Skin epidermis (tissue), 12 donors: ENCODE data around the gene LALBA.
"Not testable (repeated sequence)": the region's sequence is repeated elsewhere in the genome, so short reads cannot be mapped to it uniquely, and the experiment has no call there.

Experiments
- H3K27ac ChIP-seq, 21 experiments: fragments of 200-600 bp; sonication (generic) in 11 of 21; one replicate each; pipeline ENCODE4 v1.5.0; 2020; ENCODE audit warnings: mild to moderate bottlenecking in 3 of 21, inconsistent platforms in 2 of 21, moderate library complexity in 2 of 21
- H3K4me3 ChIP-seq, 7 experiments: fragments of 200-600 bp; sonication (generic) in 2 of 7; one replicate each; pipeline ENCODE4 v1.5.0; 2020; ENCODE audit warnings: inconsistent platforms in 2 of 7, mild to moderate bottlenecking in 2 of 7, moderate library complexity in 1 of 7

LALBA gene

DNA sequence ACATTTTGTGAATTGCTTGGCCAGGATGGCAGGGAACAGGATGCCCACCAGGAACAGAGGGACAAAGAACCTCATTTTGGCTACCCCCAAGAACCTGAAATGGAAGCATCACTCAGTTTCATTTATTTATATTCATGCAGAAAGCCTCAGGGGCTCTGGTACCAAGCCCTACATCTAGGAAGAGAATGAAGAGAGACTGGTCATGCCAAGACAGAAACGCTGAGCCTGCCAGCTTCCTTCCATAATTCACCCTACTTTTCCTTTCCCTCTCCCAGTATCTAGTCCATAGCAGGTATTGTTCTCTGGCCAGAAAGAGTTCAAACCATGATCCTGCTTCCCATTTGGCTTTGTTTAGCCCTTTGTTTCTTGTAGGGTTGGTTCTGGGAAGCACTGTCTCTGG, at the start of gene LALBA:
Gene LALBA (minus strand): TSS at position 101 of the 400 bp plus-strand sequence. CDS start 26 bp downstream, at position 75.
- H3K27ac ChIP-seq: no peak within 1 kb of the TSS
- H3K4me3 ChIP-seq: no peak within 1 kb of the TSS

DNA sequence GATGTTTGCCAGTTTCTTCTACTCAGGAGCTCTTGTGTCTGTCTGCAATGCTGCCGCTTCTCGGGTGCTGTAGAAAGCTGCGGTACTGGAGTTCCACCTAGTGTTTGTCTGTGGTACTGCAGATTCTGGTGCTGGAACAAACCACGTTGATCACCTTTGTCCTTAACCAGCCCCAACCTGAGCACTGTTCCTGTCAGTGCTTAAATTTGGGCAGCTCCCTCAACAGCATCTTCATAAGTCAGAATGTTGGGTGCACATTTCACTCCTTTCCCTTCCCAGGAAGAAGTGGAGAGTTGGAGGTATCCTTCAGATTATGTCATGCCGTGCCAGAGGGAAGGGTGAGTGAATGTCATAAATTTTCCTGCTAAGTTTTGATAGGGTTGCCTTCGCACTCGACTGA, 48.7 kb upstream of the LALBA start:
- no peak overlapping the region for H3K4me3 ChIP-seq
- no peak overlapping the region for H3K27ac ChIP-seq

DNA sequence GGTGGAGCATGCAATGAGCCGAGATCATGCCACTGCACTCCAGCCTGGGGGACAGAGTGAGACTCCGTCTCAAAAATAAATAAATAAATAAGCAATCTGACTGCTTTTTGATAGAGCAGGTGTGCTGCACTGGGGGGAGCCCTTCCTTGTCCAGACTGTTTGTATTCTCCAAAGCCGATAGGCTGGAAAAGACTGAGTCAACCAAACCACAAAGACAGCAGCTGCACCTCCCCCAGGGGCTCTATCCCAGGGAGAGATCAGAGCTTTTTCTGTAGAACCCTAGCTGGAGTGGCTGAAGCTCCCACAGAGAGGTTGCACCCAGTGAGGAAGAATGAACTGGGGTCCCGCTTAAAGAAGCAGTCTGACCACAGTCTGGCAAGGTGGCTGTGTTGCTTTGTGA, 45.8 kb upstream of the LALBA start:
- Histone ChIP-seq H3K27ac (no peak overlapping the region), H3K4me3 (no peak overlapping the region)

DNA sequence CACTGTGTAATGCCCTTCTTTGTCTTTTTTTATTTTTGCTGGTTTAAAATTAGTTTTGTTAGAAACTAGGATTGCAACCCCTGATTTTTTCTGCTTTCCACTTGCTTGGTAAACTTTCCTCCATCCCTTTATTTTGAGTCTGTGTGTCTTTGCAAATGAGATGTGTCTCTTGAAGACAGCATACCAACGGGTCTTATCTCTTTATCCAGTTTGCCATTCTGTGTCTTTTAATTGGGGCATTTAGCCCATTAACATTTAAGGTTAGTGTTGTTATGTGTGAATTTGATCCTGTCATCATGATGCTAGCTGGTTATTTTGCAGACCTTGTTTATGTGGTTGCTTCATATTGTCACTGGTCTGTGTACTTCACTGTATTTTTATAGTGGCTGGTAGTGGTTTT, 43.5 kb upstream of the LALBA start:
- no peak overlapping the region for H3K27ac ChIP-seq
- no peak overlapping the region for H3K4me3 ChIP-seq

DNA sequence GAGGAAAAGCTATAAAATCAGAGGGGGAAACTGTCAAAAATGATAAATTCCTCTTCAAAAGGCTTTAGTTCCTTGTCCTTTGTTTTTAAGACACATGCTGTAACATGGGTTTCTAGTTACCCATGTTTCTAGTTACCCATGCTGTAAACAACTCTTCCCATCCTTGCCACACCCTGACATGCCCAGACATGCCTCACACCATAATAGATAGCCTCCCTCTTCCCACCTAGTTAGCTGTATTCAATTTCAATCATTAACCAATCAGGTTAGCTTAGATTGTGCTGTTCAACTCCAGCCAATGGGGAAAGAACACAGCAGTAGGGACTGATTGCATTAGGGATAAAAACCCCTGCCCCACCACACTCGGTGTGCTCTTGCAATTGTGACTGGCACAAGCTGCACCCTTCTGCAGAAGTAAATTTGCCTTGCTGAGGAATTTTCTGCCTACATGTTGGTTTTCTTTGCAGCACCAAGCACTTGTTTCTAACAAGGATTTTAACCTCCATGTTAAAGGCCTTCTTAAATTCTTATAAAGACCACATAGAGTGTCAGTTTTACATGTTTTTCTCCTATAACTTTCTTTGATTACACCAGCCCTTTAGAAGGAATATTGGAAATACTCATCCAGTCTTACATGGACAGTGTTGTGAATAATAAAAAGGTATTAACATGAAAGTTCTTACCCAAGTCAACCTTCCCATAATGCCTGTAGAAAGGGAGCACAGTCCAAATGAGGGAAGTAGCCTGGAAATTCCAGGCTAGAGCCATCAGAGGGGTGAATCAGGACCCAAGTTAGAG, 32.5 kb upstream of the LALBA start:
- Histone ChIP-seq H3K4me3 (no peak overlapping the region), H3K27ac (no peak overlapping the region)

DNA sequence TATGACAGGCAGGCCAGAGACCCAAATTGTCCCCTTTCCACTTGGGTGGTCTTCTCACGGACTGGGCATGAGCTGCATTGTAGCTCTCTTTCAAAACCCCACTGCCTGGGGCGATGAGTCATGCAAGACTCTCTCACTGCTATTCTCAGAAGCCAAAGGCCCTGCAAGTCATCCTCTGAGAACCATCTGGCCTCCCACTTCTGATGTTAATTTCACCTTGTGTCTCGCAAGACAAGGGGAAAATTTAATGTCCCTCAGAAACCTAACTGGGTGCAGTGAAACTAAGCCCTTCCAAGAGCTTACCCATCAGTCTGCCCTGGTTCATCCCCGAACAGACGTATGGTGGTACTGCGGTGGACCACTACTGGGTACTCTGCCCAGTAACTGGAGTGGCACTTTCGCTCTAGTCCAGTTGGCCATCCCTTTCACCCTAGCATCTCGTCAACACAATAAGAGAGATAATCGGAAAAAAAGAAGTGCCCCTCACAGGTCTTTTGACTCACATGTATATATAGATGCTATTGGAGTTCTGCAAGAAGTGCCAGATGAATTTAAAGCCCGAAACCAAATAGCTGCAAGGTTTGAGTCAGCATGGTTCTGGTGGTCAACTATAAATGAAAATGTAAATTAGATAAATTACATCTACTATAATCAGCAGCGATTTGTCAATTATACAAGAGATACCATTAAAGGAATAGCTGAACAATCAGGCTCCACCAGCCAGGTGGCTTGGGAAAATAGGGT, 31.3 kb upstream of the LALBA start:
- Histone ChIP-seq H3K4me3 (no peak overlapping the region), H3K27ac (no peak overlapping the region)

DNA sequence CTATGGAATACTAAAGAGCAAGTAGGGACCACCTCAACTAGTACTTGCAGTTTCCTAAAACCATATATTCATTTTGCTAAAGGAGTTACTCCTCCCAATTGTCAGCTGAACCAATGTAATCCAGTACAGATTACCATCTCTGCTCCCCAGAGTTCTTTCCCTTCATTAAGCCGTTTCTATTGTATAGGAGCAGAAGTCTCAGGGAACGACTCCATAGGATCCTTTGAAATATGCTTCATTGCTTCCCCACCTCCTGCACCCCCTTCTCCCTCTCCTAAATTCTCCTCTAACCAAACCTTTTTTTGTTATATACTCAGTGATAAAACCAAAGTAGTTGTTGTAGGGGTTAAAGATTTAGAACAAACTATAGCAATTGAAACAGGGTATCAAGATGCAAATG, 30.7 kb upstream of the LALBA start:
- H3K27ac ChIP-seq: no peak overlapping the region
- no peak overlapping the region for H3K4me3 ChIP-seq

DNA sequence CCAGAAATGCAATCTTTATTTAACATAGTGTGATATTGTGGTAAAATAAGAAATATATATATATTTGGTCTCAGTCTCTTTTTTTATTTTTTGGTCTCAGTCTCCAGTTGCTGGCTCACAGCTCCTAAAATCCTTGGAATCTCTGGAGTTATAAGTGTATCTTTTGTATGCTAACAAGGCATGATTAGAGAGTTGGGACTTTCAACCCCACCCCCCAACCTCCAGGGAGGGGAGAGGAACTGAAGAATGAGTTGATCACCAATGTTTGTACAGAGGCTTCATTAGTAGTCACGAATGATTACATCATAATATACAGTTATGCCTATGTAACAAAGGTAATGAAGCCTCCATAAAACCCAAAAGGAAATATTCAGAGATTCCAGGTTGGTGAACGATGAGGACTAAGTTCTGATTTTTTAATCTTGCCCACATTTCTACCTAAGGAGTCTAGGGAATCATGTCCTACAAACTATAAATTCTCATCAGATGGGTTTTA, 22.8 kb upstream of the LALBA start:
- Histone ChIP-seq H3K27ac (no peak overlapping the region), H3K4me3 (no peak overlapping the region)

DNA sequence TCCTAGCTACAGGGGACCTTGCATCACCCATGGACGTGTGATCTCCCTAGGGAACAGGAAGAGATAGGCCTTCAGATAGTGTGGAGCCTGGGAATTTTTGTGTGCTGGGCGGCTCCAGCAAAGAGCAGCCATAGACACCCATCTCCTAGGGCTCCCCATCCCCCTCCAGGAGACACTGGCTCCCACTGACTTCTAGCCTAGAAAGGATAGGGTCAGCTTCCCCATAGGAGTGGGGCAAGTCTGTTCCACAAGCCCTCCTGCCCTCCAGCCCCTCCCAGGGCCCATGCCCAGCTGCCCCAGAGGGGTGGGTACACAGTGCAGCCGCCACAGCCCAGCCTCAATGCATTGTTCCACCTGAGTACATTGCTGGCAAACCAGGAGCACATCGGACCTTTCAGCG, 16.5 kb upstream of the LALBA start:
- no peak overlapping the region for H3K27ac ChIP-seq
- H3K4me3 ChIP-seq: no peak overlapping the region

DNA sequence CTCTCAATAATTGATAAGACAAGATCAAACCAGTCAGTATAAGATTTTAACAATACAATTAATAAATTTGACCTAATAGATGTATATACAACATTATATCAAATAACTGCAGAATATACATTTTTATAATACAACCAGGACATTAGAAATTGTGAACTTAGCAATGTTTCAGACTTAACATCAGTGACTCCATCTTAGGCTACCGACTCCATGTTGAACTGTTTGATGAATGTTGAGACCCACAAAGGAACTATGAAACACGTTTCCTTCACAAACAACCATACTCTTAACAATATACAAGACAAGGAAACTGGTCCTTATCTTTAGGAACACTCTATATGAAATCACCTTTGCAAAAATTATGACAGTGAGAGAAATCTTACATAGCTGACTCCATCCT, 13.9 kb upstream of the LALBA start:
- Histone ChIP-seq H3K4me3 (no peak overlapping the region), H3K27ac (no peak overlapping the region)

DNA sequence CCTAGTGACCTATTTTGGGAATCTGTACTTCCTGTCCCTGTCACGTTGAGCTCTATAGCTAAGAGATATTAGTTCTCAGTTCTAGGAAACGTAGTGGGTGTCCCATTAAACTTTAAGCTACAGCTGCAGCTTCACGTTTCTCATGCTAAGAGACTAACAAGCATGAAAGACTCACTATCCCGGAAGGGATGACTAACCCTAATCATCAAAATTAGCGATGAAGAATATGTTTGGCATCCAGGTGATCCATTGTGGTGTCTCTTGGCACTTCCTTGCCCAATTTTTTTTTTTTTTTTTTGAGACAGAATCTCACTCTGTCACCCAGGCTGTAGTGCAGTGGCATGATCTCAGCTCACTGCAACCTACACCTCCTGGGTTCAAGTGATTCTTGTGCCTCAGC, 11.0 kb upstream of the LALBA start:
- no peak overlapping the region for H3K27ac ChIP-seq
- no peak overlapping the region for H3K4me3 ChIP-seq

DNA sequence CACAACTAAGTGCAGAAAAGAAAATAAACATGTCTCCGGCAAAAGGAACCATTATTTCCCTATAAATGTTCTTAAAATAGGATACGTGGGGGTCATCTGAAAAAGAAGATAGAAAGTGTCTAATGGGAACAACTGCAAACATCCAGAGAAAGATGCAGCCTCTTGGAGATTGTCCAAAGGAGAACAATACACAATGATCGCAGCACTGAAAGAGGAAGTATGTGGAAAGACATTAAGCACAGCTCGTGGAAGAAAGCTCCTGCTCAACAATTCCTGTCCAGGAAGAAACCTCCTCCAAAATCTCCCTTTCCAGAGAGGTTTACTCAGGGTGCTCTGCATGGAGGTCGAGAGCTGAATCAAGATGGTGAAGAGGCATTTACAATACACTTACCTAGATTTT, 2.5 kb upstream of the LALBA start:
- Histone ChIP-seq H3K27ac (no peak overlapping the region), H3K4me3 (no peak overlapping the region)

DNA sequence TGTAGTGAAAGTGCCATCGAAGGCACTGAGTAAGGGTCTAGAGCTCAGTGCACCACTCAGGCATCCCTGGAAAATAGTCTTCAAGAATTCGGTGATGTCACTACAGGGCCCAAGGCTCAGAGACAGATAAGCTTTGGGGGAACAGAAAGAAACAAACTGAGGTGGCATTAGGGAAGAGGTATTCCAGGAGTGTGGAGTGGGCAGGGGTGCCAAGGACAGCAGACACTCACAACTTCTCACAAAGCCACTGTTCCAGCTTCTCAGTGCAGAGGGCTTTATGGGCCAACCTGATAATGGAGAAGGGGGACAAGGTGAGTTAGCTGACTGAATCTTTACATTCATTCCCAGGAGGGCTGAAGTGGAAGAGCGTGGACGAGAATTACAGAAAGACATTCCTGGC, 2.1 kb downstream of the LALBA start:
- Histone ChIP-seq H3K27ac (no peak overlapping the region), H3K4me3 (no peak overlapping the region)

DNA sequence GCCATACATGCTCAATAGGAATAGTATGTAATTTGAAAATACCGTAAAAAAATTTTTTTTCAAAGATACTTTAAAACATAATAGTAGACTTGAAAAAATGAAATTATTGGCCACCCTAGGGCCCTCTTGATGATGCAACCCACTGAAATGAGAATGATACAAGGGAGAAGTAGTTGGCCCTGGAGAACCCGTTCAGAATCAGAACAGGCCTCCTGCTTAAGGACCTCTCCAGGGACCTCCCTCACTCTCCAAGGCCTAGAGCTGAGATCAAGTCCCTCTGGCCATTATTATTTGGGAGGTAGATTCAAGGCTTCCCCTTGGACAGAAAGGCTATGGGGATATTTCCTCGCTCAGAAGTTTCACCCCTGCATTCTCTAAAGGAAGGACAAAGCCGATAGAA, 11.9 kb downstream of the LALBA start:
- no peak overlapping the region for H3K27ac ChIP-seq
- H3K4me3 ChIP-seq: no peak overlapping the region

DNA sequence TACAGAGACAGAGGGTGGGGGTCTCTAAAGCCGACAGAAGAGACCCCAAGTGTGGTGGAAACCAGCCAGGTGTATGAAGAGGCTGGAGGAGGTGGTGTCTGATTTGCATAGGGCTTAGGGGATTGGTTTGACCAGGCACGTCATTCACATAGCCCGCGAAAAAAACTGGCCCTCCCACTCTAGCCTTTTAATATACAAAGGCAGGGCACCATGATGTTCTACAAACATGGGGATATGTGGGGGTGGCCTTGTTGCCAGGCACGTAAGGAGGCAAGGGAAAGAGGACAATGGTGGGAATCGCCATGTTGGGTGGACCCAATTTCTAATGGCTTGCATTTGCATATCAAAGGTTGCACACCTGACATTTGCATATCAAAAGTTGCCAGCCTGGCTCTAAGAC, 13.2 kb downstream of the LALBA start:
- no peak overlapping the region for H3K27ac ChIP-seq
- H3K4me3 ChIP-seq: no peak overlapping the region

DNA sequence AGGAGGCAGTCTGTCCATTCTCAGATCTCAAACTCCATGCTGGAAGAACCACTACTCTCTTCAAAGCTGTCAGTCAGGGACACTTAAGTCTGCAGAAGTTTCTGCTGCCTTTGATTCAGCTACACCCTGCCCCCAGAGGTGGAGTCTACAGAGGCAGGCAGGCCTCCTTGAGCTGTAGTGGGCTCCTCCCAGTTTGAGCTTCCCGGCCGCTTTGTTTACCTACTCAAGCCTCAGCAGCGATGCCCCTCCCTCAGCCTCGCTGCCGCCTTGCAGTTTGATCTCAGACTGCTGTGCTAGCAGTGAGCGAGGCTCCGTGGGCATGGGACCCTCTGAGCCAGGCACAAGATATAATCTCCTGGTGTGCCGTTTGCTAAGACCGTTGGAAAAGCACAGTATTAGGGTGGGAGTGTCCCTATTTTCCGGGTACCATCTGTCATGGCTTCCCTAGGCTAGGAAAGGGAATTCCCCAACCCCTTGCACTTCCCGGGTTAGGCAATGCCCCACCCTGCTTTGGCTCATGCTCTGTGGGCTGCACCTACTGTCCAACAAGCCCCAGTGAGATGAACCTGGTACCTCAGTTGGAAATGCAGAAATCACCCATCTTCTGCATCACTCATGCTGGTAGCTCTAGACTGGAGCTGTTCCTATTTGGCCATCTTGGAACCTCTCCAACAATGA, 16.0 kb downstream of the LALBA start:
- H3K4me3 ChIP-seq: not testable (repeated sequence)

DNA sequence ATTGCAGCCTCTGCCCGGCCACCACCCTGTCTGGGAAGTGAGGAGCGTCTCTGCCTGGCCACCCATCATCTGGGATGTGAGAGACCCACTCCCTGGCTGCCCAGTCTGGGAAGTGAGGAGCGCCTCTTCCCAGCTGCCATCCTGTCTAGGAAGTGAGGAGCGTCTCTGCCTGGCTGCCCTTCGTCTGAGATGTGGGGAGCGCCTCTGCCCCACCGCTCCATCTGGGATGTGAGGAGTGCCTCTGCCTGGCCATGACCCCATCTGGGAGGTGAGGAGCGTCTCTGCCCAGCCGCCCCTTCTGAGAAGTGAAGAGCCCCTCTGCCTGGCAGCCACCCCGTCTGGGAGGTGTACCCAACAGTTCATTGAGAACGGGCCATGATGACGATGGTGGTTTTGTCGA, 18.2 kb downstream of the LALBA start:
- H3K4me3 ChIP-seq, H3K27ac ChIP-seq: not testable (repeated sequence)

More for the DNA sequence above, 16.0 kb downstream of the LALBA start:
- not testable (repeated sequence) for H3K27ac ChIP-seq

DNA sequence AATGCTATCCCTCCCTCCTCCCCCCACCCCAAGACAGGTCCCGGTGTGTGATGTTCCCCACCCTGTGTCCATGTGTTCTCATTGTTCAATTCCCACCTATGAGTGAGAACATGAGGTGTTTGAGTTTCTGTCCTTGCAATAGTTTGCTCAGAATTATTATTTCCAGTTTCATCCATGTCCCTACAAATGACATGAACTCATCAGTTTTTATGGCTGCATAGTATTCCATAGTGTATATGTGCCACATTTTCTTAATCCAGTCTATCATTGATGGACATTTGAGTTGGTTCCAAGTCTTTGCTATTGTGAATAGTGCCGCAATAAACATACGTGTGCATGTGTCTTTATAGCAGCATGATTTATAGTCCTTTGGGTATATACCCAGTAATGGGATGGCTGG, 22.8 kb downstream of the LALBA start:
- H3K4me3 ChIP-seq, H3K27ac ChIP-seq: not testable (repeated sequence)

DNA sequence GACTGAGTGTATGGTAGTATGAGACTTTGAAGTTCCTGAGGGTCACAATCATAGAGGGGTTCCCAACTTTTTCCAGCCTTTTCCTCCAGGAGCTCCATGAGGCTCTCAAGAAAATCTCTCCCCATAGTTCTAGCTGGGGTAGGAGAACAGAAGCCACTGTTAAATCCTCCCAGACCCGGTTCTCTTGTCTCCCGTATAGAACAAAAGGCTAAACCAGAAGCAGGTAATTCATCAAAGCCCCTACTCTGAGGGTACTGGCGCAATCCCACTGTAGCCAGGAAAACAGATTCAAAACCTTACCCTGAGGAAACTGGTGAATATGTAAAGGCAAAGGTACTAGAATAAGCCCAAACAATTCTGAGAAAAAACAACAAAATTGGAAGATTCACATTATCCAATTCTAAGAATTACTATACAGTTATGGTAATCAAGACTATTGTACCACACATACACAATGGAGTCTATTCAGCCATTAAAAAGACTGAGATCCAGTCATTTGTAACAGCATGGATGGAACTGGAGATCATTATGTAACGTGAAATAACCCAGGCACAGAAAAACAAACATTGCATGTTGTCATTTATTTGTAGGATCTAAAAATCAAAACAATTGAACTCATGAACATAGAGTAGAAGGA, 23.9 kb downstream of the LALBA start:
- H3K27ac ChIP-seq: no peak overlapping the region
- H3K4me3 ChIP-seq: no peak overlapping the region

DNA sequence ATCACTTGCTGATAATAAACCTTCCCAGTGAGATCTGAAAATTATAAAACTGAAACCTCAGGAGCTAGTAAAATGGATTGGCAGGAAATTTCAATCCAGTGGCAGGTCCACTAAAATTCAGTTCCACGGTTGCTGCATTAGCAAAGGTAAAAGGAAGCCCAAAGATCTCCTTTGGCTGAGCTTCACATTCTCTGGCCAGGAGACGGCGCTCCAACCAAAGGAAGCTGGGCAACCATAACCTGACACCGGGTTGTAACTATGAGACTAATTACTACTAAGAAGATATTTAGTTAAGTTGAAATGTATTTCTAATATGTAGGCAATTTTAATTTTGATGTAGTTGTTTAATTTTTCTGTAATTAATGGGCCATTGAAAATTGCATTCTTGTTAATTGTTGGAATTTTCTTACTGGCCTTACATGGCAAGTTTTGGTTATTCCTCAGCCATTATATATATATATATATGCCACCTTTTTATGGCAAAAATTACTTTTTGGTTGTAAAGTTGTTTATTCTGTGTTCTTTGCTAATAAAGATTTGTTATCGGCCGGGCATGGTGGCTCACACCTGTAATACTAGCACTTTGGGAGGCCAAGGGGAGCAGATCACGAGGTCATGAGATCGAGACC, 27.4 kb downstream of the LALBA start:
- H3K27ac ChIP-seq: no peak overlapping the region
- H3K4me3 ChIP-seq: no peak overlapping the region
